Smooth muscle cell (in vitro differentiated cells): ENCODE measurements around the gene CCDC122. TPM values are rescaled to one million over a fixed set of nuclear protein-coding genes. Genes with fewer than 3 reads are reported as not detected.

Experiments used
- DNase-seq: peaks from one replicate; lab custom pipeline; 2025; ENCODE audit not compliant: unreplicated experiment; lab: John Stamatoyannopoulos, UW
- H2AFZ ChIP-seq: fragments of 200-600 bp; sonication (generic); 2 replicates; pipeline ENCODE4 v1.6.0; 2016; ENCODE audit warnings: antibody characterized with exemption, low read depth, mild to moderate bottlenecking
- H3F3A ChIP-seq: fragments of 200-600 bp; sonication (generic); 2 replicates; pipeline ENCODE4 v1.6.0; 2017; ENCODE audit warnings: antibody characterized with exemption, low read depth
- H3K27ac ChIP-seq: fragments of 200-600 bp; sonication (generic); 2 replicates; pipeline ENCODE4 v1.5.1; 2016; ENCODE audit warnings: low read depth, mild to moderate bottlenecking
- H3K27me3 ChIP-seq: fragments of 200-600 bp; sonication (generic); 2 replicates; pipeline ENCODE4 v1.6.1; 2016; ENCODE audit warnings: low read depth, mild to moderate bottlenecking
- H3K36me3 ChIP-seq: fragments of 200-600 bp; sonication (generic); 2 replicates; pipeline ENCODE4 v1.5.1; 2016; ENCODE audit warnings: low read depth
- H3K4me1 ChIP-seq: fragments of 200-600 bp; sonication (generic); 2 replicates; pipeline ENCODE4 v1.5.1; 2016; ENCODE audit warnings: low read depth
- H3K4me2 ChIP-seq: fragments of 200-600 bp; sonication (generic); 2 replicates; pipeline ENCODE4 v1.6.0; 2016; ENCODE audit warnings: mild to moderate bottlenecking
- H3K4me3 ChIP-seq: fragments of 200-600 bp; sonication (generic); 2 replicates; pipeline ENCODE4 v1.5.1; 2016; ENCODE audit warnings: mild to moderate bottlenecking
- H3K79me2 ChIP-seq: fragments of 200-600 bp; sonication (generic); 2 replicates; pipeline ENCODE4 v1.6.0; 2016; ENCODE audit warnings: low read depth, mild to moderate bottlenecking
- H3K9ac ChIP-seq: fragments of 200-600 bp; sonication (generic); 2 replicates; pipeline ENCODE4 v1.6.0; 2016; ENCODE audit warnings: low read depth
- H3K9me3 ChIP-seq: fragments of 200-600 bp; sonication (generic); replicated peaks from 2 replicates; pipeline ENCODE4 v1.5.1; 2016; ENCODE audit warnings: low read depth
- H4K20me1 ChIP-seq: fragments of 200-600 bp; sonication (generic); 2 replicates; pipeline ENCODE4 v1.6.0; 2016; ENCODE audit warnings: low read depth
- WGBS: methylation state at CpG from one replicate; pipeline ENCODE4 v1.1.7; 2016; ENCODE audit warnings: low lambda C conversion rate; 5-methylcytosine and 5-hydroxymethylcytosine counted together
- polyA plus RNA-seq: library from polyadenylated mRNA; unstranded; fragments of >200 nt; fragmentation: Nextera tagmentation; extraction: Ambion mirVana; gene quantifications from 2 replicates; pipeline ENCODE4 v1.2.1, GENCODE V29; 2016
- total RNA-seq: library from RNA; depleted of rRNA; stranded (reverse); fragments of >200 nt; gene quantifications from 2 replicates; pipeline ENCODE4 v1.2.3, GENCODE V29; 2014
- TF ChIP-seq, protein P1 (sequence below): fragments of 200-600 bp; sonication (generic); IDR thresholded peaks from 2 replicates; pipeline ENCODE4 v1.5.1; 2017; ENCODE audit warnings: borderline replicate concordance, mild to moderate bottlenecking, antibody characterized with exemption; ENCODE audit not compliant: insufficient read depth, poor library complexity, severe bottlenecking

The CCDC122 gene
- total and polyA plus RNA-seq, 2 experiments from 2014 or later, result 2.8 to 3.8 TPM

DNA sequence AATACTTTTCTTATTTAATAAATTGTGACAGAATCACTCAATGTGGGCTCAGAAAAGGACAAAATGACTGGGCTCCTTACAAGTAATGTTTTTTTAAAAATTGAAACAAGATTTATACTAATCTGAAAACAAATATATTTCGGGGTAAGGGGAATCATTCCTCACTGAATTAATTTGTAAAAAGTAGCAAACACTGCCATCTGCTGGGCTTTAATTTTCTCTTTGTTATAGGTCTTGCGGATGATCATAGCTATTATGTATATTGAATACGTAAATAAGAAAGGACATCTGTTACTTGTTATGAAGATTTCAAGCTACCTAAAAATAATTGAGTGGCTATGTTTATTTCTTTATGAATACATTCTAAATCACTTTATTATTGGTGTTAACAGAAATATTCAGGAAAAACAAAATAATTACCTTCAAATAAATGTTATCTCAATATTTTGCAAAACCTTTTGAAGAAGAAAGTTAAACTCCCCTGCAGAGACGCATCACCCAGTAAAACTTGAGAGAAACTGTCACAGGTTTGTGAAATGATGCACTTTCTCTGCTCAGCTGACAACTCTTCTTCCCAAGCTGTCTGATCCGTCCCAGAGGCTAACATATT lies 75.0 kb downstream of the CCDC122 start:
- H3K4me1 ChIP-seq, result peaks cover 3% of the 10 kb centered on the region
- H2AFZ ChIP-seq, result peak overlapping the region; percentile 32
- no peaks in the 10 kb centered on the region for H4K20me1 ChIP-seq
- H3K79me2 ChIP-seq, result no peaks in the 10 kb centered on the region
- H3K4me3 ChIP-seq, result peak overlapping the region; percentile 27
- H3K27me3 ChIP-seq, result no peaks in the 10 kb centered on the region
- no peak for DNase-seq
- no peaks in the 10 kb centered on the region for H3K9me3 ChIP-seq
- H3F3A ChIP-seq, result no peaks in the 10 kb centered on the region
- no peaks in the 10 kb centered on the region for H3K36me3 ChIP-seq
- TF ChIP-seq, protein P1, sequence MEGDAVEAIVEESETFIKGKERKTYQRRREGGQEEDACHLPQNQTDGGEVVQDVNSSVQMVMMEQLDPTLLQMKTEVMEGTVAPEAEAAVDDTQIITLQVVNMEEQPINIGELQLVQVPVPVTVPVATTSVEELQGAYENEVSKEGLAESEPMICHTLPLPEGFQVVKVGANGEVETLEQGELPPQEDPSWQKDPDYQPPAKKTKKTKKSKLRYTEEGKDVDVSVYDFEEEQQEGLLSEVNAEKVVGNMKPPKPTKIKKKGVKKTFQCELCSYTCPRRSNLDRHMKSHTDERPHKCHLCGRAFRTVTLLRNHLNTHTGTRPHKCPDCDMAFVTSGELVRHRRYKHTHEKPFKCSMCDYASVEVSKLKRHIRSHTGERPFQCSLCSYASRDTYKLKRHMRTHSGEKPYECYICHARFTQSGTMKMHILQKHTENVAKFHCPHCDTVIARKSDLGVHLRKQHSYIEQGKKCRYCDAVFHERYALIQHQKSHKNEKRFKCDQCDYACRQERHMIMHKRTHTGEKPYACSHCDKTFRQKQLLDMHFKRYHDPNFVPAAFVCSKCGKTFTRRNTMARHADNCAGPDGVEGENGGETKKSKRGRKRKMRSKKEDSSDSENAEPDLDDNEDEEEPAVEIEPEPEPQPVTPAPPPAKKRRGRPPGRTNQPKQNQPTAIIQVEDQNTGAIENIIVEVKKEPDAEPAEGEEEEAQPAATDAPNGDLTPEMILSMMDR, result peak; percentile 75
- H3K27ac ChIP-seq, result peak overlapping the region; percentile 54
- 27% methylated on average over 5 of the region's 5 CpGs for WGBS
- no peak overlapping the region for H3K9ac ChIP-seq
- H3K4me2 ChIP-seq, result peak overlapping the region; percentile 75

DNA sequence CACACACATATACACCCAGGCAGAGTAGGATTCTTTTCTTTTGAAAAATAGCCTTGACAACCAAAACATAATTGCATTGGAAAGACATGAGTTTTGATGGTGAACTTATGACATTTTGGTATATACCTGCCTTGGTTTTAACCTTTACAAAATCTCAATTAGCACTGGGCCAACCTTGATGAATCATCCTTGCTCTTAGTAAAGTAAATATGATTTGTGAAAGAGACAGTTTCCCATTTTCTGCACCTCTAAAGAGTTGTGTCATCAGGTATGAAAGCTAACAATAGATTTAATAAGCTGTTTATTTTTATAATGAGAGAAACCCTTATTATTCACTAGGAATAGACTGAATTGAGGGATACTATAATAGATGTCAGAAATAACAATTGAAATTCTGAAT lies 77.0 kb downstream of the CCDC122 start:
- no peak overlapping the region for H3K27ac ChIP-seq
- no peaks in the 10 kb centered on the region for H3K27me3 ChIP-seq
- no peak overlapping the region for H2AFZ ChIP-seq
- no peaks in the 10 kb centered on the region for H4K20me1 ChIP-seq
- no peaks in the 10 kb centered on the region for H3F3A ChIP-seq
- no peaks in the 10 kb centered on the region for H3K79me2 ChIP-seq
- H3K9me3 ChIP-seq, result no peaks in the 10 kb centered on the region
- DNase-seq, result no peak
- no peak overlapping the region for H3K4me3 ChIP-seq
- no peaks in the 10 kb centered on the region for H3K36me3 ChIP-seq
- peaks cover 3% of the 10 kb centered on the region for H3K4me1 ChIP-seq
- TF ChIP-seq, protein P1, result no peak
- no peak overlapping the region for H3K4me2 ChIP-seq
- H3K9ac ChIP-seq, result no peak overlapping the region

GRCh38 chr13:43800828-43801227 lies 78.7 kb downstream of the CCDC122 start:
- H3K27me3 ChIP-seq, result no peaks in the 10 kb centered on the region
- no peaks in the 10 kb centered on the region for H3F3A ChIP-seq
- H3K9ac ChIP-seq, result no peak overlapping the region
- H3K4me1 ChIP-seq, result peaks cover 3% of the 10 kb centered on the region
- no peaks in the 10 kb centered on the region for H3K9me3 ChIP-seq
- H2AFZ ChIP-seq, result no peak overlapping the region
- H3K27ac ChIP-seq, result no peak overlapping the region
- no peaks in the 10 kb centered on the region for H3K36me3 ChIP-seq
- no peak for DNase-seq
- no peaks in the 10 kb centered on the region for H3K79me2 ChIP-seq
- H3K4me2 ChIP-seq, result no peak overlapping the region
- no peak overlapping the region for H3K4me3 ChIP-seq
- H4K20me1 ChIP-seq, result no peaks in the 10 kb centered on the region
- TF ChIP-seq, protein P1, result no peak
- WGBS, result 65% methylated on average over 3 of the region's 3 CpGs

DNA sequence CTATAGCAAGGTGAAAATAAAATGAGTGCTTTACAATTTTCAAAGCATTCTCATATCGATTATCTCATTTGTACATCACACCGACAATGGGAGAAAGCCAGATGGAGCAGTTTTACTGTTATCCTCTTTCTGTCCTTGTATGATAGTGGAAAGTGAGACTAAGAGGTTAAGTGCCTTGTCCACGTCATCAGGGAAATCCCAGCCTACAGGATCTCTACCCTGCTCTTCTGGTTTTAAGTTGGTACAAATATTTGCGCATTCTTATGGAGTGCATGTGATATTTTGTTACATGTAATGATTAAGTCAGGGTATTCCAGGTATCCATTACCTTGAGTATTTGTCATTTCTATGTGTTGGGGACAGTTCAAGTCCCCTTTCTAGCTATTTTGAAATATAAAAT lies 80.3 kb downstream of the CCDC122 start:
- no peak overlapping the region for H3K27ac ChIP-seq
- no peak overlapping the region for H3K9ac ChIP-seq
- H3F3A ChIP-seq, result no peaks in the 10 kb centered on the region
- no peaks in the 10 kb centered on the region for H3K79me2 ChIP-seq
- H3K4me3 ChIP-seq, result no peak overlapping the region
- WGBS, result 83% methylated on average over 4 of the region's 4 CpGs
- TF ChIP-seq, protein P1, result no peak
- H4K20me1 ChIP-seq, result no peaks in the 10 kb centered on the region
- H3K27me3 ChIP-seq, result no peaks in the 10 kb centered on the region
- H3K4me1 ChIP-seq, result peaks cover 1% of the 10 kb centered on the region
- H3K36me3 ChIP-seq, result no peaks in the 10 kb centered on the region
- H2AFZ ChIP-seq, result no peak overlapping the region
- no peaks in the 10 kb centered on the region for H3K9me3 ChIP-seq
- no peak overlapping the region for H3K4me2 ChIP-seq
- no peak for DNase-seq
